ENCODE results near the gene DDX47. TPM values are rescaled to one million over a fixed set of nuclear protein-coding genes. Genes with fewer than 3 reads are reported as not detected.

Gene DDX47
- total and polyA plus RNA-seq, 2 of the 13 experiments (the other 11 are each of a cell fraction or from before 2014, with no cell fraction given): 48.5 to 78.7 TPM

DNA sequence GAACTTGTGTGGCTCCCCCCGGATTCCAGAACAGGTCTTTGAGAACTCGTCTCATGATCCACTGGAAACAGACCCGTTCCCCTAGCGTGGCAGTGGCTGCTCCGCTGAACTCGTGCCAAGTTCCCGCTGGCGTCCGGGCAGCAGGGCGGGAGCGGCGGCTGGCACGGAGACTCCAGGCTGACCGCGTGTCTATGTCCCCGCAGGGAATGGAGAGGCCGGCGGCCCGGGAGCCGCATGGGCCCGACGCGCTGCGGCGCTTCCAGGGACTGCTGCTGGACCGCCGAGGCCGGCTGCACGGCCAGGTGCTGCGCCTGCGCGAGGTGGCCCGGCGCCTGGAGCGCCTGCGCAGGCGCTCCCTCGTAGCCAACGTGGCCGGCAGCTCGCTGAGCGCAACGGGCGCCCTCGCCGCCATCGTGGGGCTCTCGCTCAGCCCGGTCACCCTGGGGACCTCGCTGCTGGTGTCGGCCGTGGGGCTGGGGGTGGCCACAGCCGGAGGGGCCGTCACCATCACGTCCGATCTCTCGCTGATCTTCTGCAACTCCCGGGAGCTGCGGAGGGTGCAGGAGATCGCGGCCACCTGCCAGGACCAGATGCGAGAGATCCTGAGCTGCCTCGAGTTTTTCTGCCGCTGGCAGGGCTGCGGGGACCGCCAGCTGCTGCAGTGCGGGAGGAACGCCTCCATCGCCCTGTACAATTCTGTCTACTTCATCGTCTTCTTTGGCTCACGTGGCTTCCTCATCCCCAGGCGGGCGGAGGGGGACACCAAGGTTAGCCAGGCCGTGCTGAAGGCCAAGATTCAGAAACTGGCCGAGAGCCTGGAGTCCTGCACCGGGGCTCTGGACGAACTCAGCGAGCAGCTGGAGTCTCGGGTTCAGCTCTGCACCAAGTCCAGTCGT lies 26.2 kb upstream of the DDX47 start (continued):
- peak; percentile 84 for TF ChIP-seq RBFOX2 (IDR thresholded peaks at IDR 0.05; ENCODE audit: low read depth, low read length)
- no peak for TF ChIP-seq AGO1 (IDR thresholded peaks at IDR 0.05; ENCODE audit: low read depth, low read length, poor library complexity, severe bottlenecking)
- no peak for TF ChIP-seq SETDB1 (CRISPR knock-in tag; IDR thresholded peaks at IDR 0.05; ENCODE audit: borderline replicate concordance)
- TF ChIP-seq ZNF354B (CRISPR knock-in tag; IDR thresholded peaks at IDR 0.05): no peak
- TF ChIP-seq NAIF1 (CRISPR knock-in tag; IDR thresholded peaks at IDR 0.05; ENCODE audit: borderline replicate concordance): 0 out of 2 replicates have a peak, but pooled peaks have one; percentile 41
- TF ChIP-seq TOPORS (CRISPR knock-in tag; IDR thresholded peaks at IDR 0.05): no peak
- no peak for TF ChIP-seq ZNF431 (CRISPR knock-in tag; IDR thresholded peaks at IDR 0.05; ENCODE audit: borderline replicate concordance, low read depth)
- peak; percentile 71; the same call in 1 of the 2 replicates for TF ChIP-seq KAT7 (CRISPR knock-in tag; IDR thresholded peaks at IDR 0.05; ENCODE audit: borderline replicate concordance)
- TF ChIP-seq RNF2 (conservative IDR thresholded peaks at IDR 0.05; ENCODE audit: low read depth): peak; percentile 89
- TF ChIP-seq, protein P1, sequence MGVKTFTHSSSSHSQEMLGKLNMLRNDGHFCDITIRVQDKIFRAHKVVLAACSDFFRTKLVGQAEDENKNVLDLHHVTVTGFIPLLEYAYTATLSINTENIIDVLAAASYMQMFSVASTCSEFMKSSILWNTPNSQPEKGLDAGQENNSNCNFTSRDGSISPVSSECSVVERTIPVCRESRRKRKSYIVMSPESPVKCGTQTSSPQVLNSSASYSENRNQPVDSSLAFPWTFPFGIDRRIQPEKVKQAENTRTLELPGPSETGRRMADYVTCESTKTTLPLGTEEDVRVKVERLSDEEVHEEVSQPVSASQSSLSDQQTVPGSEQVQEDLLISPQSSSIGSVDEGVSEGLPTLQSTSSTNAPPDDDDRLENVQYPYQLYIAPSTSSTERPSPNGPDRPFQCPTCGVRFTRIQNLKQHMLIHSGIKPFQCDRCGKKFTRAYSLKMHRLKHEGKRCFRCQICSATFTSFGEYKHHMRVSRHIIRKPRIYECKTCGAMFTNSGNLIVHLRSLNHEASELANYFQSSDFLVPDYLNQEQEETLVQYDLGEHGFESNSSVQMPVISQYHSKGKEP (CRISPR knock-in tag; IDR thresholded peaks at IDR 0.05): no peak
- TF ChIP-seq NR2C2 (CRISPR knock-in tag; IDR thresholded peaks at IDR 0.05; ENCODE audit: borderline replicate concordance): 0 out of 2 replicates have a peak, but pooled peaks have one; percentile 34
- TF ChIP-seq, protein P2, sequence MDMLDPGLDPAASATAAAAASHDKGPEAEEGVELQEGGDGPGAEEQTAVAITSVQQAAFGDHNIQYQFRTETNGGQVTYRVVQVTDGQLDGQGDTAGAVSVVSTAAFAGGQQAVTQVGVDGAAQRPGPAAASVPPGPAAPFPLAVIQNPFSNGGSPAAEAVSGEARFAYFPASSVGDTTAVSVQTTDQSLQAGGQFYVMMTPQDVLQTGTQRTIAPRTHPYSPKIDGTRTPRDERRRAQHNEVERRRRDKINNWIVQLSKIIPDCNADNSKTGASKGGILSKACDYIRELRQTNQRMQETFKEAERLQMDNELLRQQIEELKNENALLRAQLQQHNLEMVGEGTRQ (IDR thresholded peaks at IDR 0.05; ENCODE audit: low read depth, low read length): no peak
- TF ChIP-seq, protein P2 (CRISPR knock-in tag; IDR thresholded peaks at IDR 0.05; ENCODE audit: borderline replicate concordance): no peak
- TF ChIP-seq ZNF616 (CRISPR knock-in tag; IDR thresholded peaks at IDR 0.05; ENCODE audit: low read depth): 0 out of 2 replicates have a peak, but pooled peaks have one; percentile 76
- TF ChIP-seq ZNF589 (CRISPR knock-in tag; conservative IDR thresholded peaks at IDR 0.05): peak; percentile 84
- TF ChIP-seq ZNF138 (CRISPR knock-in tag; IDR thresholded peaks at IDR 0.05; ENCODE audit: low read depth): 0 out of 2 replicates have a peak, but pooled peaks have one; percentile 72
- TF ChIP-seq SMC3 (IDR thresholded peaks at IDR 0.05; ENCODE audit: low read length): no peak
- no peak for TF ChIP-seq NFKBIZ (CRISPR knock-in tag; IDR thresholded peaks at IDR 0.05)
- TF ChIP-seq, protein P3, sequence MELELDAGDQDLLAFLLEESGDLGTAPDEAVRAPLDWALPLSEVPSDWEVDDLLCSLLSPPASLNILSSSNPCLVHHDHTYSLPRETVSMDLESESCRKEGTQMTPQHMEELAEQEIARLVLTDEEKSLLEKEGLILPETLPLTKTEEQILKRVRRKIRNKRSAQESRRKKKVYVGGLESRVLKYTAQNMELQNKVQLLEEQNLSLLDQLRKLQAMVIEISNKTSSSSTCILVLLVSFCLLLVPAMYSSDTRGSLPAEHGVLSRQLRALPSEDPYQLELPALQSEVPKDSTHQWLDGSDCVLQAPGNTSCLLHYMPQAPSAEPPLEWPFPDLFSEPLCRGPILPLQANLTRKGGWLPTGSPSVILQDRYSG (CRISPR knock-in tag; IDR thresholded peaks at IDR 0.05): peak; percentile 91
- TF ChIP-seq RARG (CRISPR knock-in tag; IDR thresholded peaks at IDR 0.05; ENCODE audit: low read depth): no peak
- 0 out of 2 replicates have a peak, but pooled peaks have one; percentile 26 for TF ChIP-seq STAT5B (CRISPR knock-in tag; IDR thresholded peaks at IDR 0.05)
- no peak for TF ChIP-seq HMG20B (CRISPR knock-in tag; conservative IDR thresholded peaks at IDR 0.05)
- TF ChIP-seq PPARG (CRISPR knock-in tag; conservative IDR thresholded peaks at IDR 0.05): 0 out of 2 replicates have a peak, but pooled peaks have one; percentile 29
- no peak for TF ChIP-seq SP5 (CRISPR knock-in tag; IDR thresholded peaks at IDR 0.05; ENCODE audit: borderline replicate concordance, low read depth)
- TF ChIP-seq PHF8 (CRISPR knock-in tag; IDR thresholded peaks at IDR 0.05): peak; percentile 64
- TF ChIP-seq ZNF12 (CRISPR knock-in tag; IDR thresholded peaks at IDR 0.05): peak; percentile 70; the same call in 1 of the 2 replicates
- TF ChIP-seq NFYC (CRISPR knock-in tag; IDR thresholded peaks at IDR 0.05): no peak

Measured in HepG2 (cell line).